NCI-H510A treated with DMSO at 0.1 percent for 48 hours (cell line): ENCODE results near the gene IRF6.

Experiments used
- DNase-seq: peaks from one replicate; lab custom pipeline; 2025; lab: John Stamatoyannopoulos, UW

IRF6 gene

GRCh38 chr1:209790286-209791193 is 15.4 kb downstream of the IRF6 start:
- no peak for DNase-seq

- no peak for DNase-seq
Observed at GRCh38 chr1:209789245-209789644, 16.7 kb downstream of the IRF6 start.

- no peak for DNase-seq
Observed at GRCh38 chr1:209787551-209787950, 18.4 kb downstream of the IRF6 start.

- DNase-seq = no peak
Observed at GRCh38 chr1:209786146-209786545, 19.8 kb downstream of the IRF6 start.

- DNase-seq = no peak
Observed at GRCh38 chr1:209785592-209785991, 20.4 kb downstream of the IRF6 start.

- peak; percentile 98 for DNase-seq
Observed at GRCh38 chr1:209784265-209785169, 21.4 kb downstream of the IRF6 start, which contains the start of gene C1orf74. C1orf74 (minus strand) TSS chr1:209784559; CDS start chr1:209783634, 925 bp downstream.

- DNase-seq = no peak
Observed at GRCh38 chr1:209783386-209783785, 22.6 kb downstream of the IRF6 start.

- no peak for DNase-seq
Observed at GRCh38 chr1:209780268-209780667, 25.7 kb downstream of the IRF6 start.

GRCh38 chr1:209778102-209778501 is 27.8 kb downstream of the IRF6 start:
- no peak for DNase-seq

- DNase-seq = no peak
Observed at GRCh38 chr1:209777587-209777986, 28.4 kb downstream of the IRF6 start.

- DNase-seq = no peak
Observed at GRCh38 chr1:209775678-209776077, 30.3 kb downstream of the IRF6 start.

- DNase-seq = no peak
Observed at GRCh38 chr1:209774592-209774991, 31.4 kb downstream of the IRF6 start.

- no peak for DNase-seq
Observed at GRCh38 chr1:209772126-209772525, 33.8 kb downstream of the IRF6 start.

GRCh38 chr1:209770636-209771415 is 35.1 kb downstream of the IRF6 start:
- no peak for DNase-seq

GRCh38 chr1:209769971-209770370 is 36.0 kb downstream of the IRF6 start:
- no peak for DNase-seq

- DNase-seq = no peak
Observed at GRCh38 chr1:209769171-209769904, 36.6 kb downstream of the IRF6 start.

- DNase-seq = no peak
Observed at GRCh38 chr1:209768354-209768774, 37.6 kb downstream of the IRF6 start.

GRCh38 chr1:209767706-209768105 is 38.2 kb downstream of the IRF6 start:
- no peak for DNase-seq

GRCh38 chr1:209767096-209767495 is 38.8 kb downstream of the IRF6 start:
- DNase-seq = no peak

GRCh38 chr1:209766051-209766450 is 39.9 kb downstream of the IRF6 start:
- DNase-seq = no peak

GRCh38 chr1:209761011-209761635 is 44.8 kb downstream of the IRF6 start:
- no peak for DNase-seq
